ENCODE results near the gene KLHL29.

- TF ChIP-seq EZH2 (IDR thresholded peaks at IDR 0.05; ENCODE audit: low read depth) (no peak), CTCF (conservative IDR thresholded peaks at IDR 0.05) (no peak)
Observed at GRCh38 chr2:23484767-23485166, 99.8 kb downstream of the KLHL29 start.
